DND-41 (cell line): ENCODE measurements around the gene CASP9.
"Not testable (repeated sequence)": the region's sequence is repeated elsewhere in the genome, so short reads cannot be mapped to it uniquely, and the experiment has no call there.

Source experiments
- EZH2 ChIP-seq: IDR thresholded peaks from 3 replicates; pipeline ENCODE4 v1.6.1; 2012; ENCODE audit warnings: borderline replicate concordance, low read depth, mild to moderate bottlenecking, moderate library complexity, low read length, inconsistent platforms; ENCODE audit not compliant: severe bottlenecking
- TF ChIP-seq, protein P1 (sequence below): IDR thresholded peaks from 2 replicates; pipeline ENCODE4 v1.5.1; 2012; ENCODE audit warnings: borderline replicate concordance, low read length, moderate library complexity, mild to moderate bottlenecking; ENCODE audit not compliant: poor library complexity, severe bottlenecking; ENCODE audit errors: extremely low read depth

DNA sequence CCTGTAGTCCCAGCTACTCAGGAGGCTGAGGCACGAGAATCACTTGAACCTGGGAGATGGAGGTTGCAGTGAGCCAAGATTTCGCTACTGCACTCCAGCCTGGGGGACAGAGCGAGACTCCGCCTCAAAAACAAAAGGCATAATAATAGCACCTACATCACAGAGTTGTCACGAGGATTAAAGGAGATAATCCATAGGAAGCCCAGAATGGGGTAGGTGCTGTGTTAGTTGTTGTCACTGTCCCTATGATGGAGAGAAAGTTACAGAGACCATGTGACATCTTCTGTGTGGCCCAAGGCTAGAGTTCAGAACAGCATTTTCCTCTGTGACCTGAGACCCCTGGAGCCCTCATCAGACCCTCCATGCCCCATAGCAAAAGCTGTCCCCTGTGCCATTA lies 60.1 kb downstream of the CASP9 start:
- TF ChIP-seq, protein P1, sequence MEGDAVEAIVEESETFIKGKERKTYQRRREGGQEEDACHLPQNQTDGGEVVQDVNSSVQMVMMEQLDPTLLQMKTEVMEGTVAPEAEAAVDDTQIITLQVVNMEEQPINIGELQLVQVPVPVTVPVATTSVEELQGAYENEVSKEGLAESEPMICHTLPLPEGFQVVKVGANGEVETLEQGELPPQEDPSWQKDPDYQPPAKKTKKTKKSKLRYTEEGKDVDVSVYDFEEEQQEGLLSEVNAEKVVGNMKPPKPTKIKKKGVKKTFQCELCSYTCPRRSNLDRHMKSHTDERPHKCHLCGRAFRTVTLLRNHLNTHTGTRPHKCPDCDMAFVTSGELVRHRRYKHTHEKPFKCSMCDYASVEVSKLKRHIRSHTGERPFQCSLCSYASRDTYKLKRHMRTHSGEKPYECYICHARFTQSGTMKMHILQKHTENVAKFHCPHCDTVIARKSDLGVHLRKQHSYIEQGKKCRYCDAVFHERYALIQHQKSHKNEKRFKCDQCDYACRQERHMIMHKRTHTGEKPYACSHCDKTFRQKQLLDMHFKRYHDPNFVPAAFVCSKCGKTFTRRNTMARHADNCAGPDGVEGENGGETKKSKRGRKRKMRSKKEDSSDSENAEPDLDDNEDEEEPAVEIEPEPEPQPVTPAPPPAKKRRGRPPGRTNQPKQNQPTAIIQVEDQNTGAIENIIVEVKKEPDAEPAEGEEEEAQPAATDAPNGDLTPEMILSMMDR = not testable (repeated sequence)
- not testable (repeated sequence) for TF ChIP-seq EZH2
